IPS-NIHi11 (cell line): ENCODE data around the gene DDX42.
"Not testable (repeated sequence)": the region's sequence is repeated elsewhere in the genome, so short reads cannot be mapped to it uniquely, and the experiment has no call there.

Experiments
- DNase-seq: peaks from one replicate; pipeline ENCODE4 v3.0.0; 2012; ENCODE audit warnings: mixed read lengths, low spot score

The DDX42 gene

GRCh38 chr17:63775420-63775819, 1.4 kb downstream of the DDX42 start:
- no peak for DNase-seq

- peak; percentile 10 for DNase-seq
These were observed 6.5 kb downstream of the DDX42 start for GRCh38 chr17:63780507-63780906.

- DNase-seq, result no peak
These were observed 7.0 kb downstream of the DDX42 start for GRCh38 chr17:63780928-63781327.

GRCh38 chr17:63783522-63783921, 9.6 kb downstream of the DDX42 start:
- no peak for DNase-seq

- DNase-seq, result no peak
These were observed 11.6 kb downstream of the DDX42 start for GRCh38 chr17:63785556-63785955.

- DNase-seq, result no peak
These were observed 12.1 kb downstream of the DDX42 start for GRCh38 chr17:63786117-63786516.

- DNase-seq, result no peak
These were observed 13.2 kb downstream of the DDX42 start for GRCh38 chr17:63786971-63787711.

- DNase-seq, result no peak
These were observed 16.1 kb downstream of the DDX42 start for GRCh38 chr17:63790057-63790456.

GRCh38 chr17:63792055-63792729, 18.2 kb downstream of the DDX42 start:
- no peak for DNase-seq

GRCh38 chr17:63796375-63796774, 22.4 kb downstream of the DDX42 start:
- not testable (repeated sequence) for DNase-seq

GRCh38 chr17:63798572-63799106, 24.7 kb downstream of the DDX42 start:
- DNase-seq, result no peak

- no peak for DNase-seq
These were observed 26.8 kb downstream of the DDX42 start for GRCh38 chr17:63800783-63801182.

- DNase-seq, result no peak
These were observed 30.4 kb downstream of the DDX42 start for GRCh38 chr17:63804328-63804727.

GRCh38 chr17:63805591-63805990, 31.6 kb downstream of the DDX42 start:
- DNase-seq, result no peak

- no peak for DNase-seq
These were observed 36.0 kb downstream of the DDX42 start for GRCh38 chr17:63809970-63810369.

- no peak for DNase-seq
These were observed 42.2 kb downstream of the DDX42 start for GRCh38 chr17:63816123-63816522.

GRCh38 chr17:63816669-63817068, 42.7 kb downstream of the DDX42 start:
- no peak for DNase-seq

- no peak for DNase-seq
These were observed 43.9 kb downstream of the DDX42 start for GRCh38 chr17:63817736-63818385.

GRCh38 chr17:63819131-63819530, 45.2 kb downstream of the DDX42 start:
- no peak for DNase-seq

GRCh38 chr17:63819585-63820537, 45.9 kb downstream of the DDX42 start:
- no peak for DNase-seq

- DNase-seq, result no peak
These were observed 47.1 kb downstream of the DDX42 start for GRCh38 chr17:63820963-63821561.
